HCT116 (cell line): ENCODE measurements around the gene CCND1.

Experiments
- CTCF ChIP-seq, 3 experiments: fragments of 200-600 bp in 1 of 3; sonication (generic) in 1 of 3; IDR thresholded peaks in 2 of 3; conservative IDR thresholded peaks in 1 of 3; 2 replicates each; pipeline ENCODE4 v1.5.1; 2012 to 2017; ENCODE audit warnings: low read depth in 2 of 3, low read length in 2 of 3, antibody characterized with exemption in 1 of 3, borderline replicate concordance in 1 of 3, control low read depth in 1 of 3, mild to moderate bottlenecking in 1 of 3, mixed read lengths in 1 of 3, mixed run types in 1 of 3, moderate library complexity in 1 of 3; ENCODE audit not compliant: insufficient read depth in 1 of 3
- EGR1 ChIP-seq: IDR thresholded peaks from 2 replicates; pipeline ENCODE4 v1.6.1; 2012; ENCODE audit warnings: low read depth
- EZH2 ChIP-seq: fragments of 200-600 bp; sonication (generic); IDR thresholded peaks from 2 replicates; pipeline ENCODE4 v1.6.1; 2017; ENCODE audit warnings: antibody characterized with exemption, mixed run types
- FOSL1 ChIP-seq: IDR thresholded peaks from 2 replicates; pipeline ENCODE4 v1.6.1; 2012; ENCODE audit warnings: low read depth
- MAX ChIP-seq: IDR thresholded peaks from 2 replicates; pipeline ENCODE4 v1.6.1; 2012
- POLR2A ChIP-seq: IDR thresholded peaks from 2 replicates; pipeline ENCODE4 v1.7.0; 2011; ENCODE audit warnings: borderline replicate concordance; ENCODE audit not compliant: insufficient read depth, insufficient read length; ENCODE audit errors: extremely low read depth
- POLR2AphosphoS5 ChIP-seq: IDR thresholded peaks from 2 replicates; pipeline ENCODE4 v1.6.1; 2011; ENCODE audit warnings: mild to moderate bottlenecking, low read depth, low read length, moderate library complexity
- RAD21 ChIP-seq: IDR thresholded peaks from 2 replicates; pipeline ENCODE4 v1.6.1; 2012; ENCODE audit warnings: low read depth, mild to moderate bottlenecking
- SIN3A ChIP-seq: IDR thresholded peaks from 2 replicates; pipeline ENCODE4 v1.6.1; 2012; ENCODE audit warnings: low read depth
- SP1 ChIP-seq: IDR thresholded peaks from 2 replicates; pipeline ENCODE4 v1.6.1; 2012; ENCODE audit warnings: low read depth
- YY1 ChIP-seq: IDR thresholded peaks from 2 replicates; pipeline ENCODE4 v1.6.1; 2011; ENCODE audit warnings: low read length, low read depth, moderate library complexity, mild to moderate bottlenecking; ENCODE audit not compliant: insufficient replicate concordance; ENCODE audit errors: extremely low read depth
- ZNF274 ChIP-seq: fragments of 200-500 bp; sonication (Bioruptor generic); IDR thresholded peaks from 2 replicates; pipeline ENCODE4 v1.6.1; 2014; ENCODE audit warnings: mild to moderate bottlenecking, low read depth, low read length, inconsistent platforms
- TF ChIP-seq, protein P1 (sequence below): IDR thresholded peaks from 2 replicates; pipeline ENCODE4 v1.6.1; 2011; ENCODE audit warnings: mild to moderate bottlenecking, low read length, moderate library complexity; ENCODE audit not compliant: insufficient replicate concordance; ENCODE audit errors: extremely low read depth
- TF ChIP-seq, protein P2 (sequence below): IDR thresholded peaks from 2 replicates; pipeline ENCODE4 v1.6.1; 2012

DNA sequence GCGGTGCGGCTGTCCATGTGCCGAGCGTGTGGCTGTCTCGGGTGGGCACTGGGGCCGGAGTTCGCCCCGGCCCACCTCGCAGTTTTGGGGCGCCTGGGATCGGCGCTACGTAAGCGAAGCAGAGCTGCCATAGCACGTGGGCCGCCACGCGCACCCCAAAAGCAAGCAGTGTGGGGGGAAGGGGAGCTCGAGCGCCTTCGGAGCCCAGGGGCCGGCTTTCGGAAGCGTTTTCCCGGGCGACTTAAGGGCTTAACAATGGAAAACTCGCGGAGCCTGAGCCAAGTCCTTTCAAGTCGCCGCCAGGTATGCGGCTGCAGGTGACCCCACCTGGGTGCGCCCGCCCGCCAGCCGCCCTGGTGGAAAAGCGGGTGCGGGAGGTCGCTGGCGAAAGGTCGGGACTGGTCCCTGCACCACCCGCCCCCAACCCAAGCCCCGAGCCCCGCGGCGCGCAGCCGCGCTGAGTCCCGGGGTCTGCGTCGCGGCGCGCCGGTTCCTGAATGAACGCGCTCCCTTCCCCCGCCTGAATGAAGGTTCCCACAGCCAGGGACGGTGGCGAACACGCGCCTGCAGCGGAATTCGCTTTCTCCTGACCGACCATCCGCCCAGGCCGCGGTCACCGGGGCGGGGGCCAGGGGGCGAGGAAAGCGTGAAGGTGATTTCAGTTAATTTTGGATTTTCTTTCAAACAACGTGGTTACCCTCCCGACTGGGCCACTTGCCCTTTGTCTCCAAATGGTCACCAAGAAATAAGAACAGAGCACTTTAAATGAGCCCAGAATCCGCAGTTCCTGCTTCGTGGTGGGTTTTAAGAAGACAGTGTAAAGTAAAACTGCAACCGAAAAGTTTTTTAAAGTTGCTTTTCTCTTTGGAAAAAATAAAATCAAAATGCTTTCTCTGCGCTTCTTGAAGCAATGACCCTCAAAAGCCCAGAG, 2.8 kb upstream of the CCND1 start:
- no peak for TF ChIP-seq ZNF274
- TF ChIP-seq FOSL1: no peak
- TF ChIP-seq CTCF (IDR thresholded peaks at IDR 0.05 in 2 of 3, conservative IDR thresholded peaks at IDR 0.05 in 1 of 3; ENCODE audit: borderline replicate concordance in 1 of 3, insufficient read depth in 1 of 3, low read depth in 2 of 3, low read length in 2 of 3): no peak
- TF ChIP-seq EGR1: no peak
- TF ChIP-seq POLR2A: peak; percentile 22
- no peak for TF ChIP-seq SP1
- no peak for TF ChIP-seq EZH2
- TF ChIP-seq SIN3A: no peak
- no peak for TF ChIP-seq MAX
- peak; percentile 29; the same call in 1 of the 2 replicates for TF ChIP-seq POLR2AphosphoS5
- no peak for TF ChIP-seq RAD21
- TF ChIP-seq, protein P1, sequence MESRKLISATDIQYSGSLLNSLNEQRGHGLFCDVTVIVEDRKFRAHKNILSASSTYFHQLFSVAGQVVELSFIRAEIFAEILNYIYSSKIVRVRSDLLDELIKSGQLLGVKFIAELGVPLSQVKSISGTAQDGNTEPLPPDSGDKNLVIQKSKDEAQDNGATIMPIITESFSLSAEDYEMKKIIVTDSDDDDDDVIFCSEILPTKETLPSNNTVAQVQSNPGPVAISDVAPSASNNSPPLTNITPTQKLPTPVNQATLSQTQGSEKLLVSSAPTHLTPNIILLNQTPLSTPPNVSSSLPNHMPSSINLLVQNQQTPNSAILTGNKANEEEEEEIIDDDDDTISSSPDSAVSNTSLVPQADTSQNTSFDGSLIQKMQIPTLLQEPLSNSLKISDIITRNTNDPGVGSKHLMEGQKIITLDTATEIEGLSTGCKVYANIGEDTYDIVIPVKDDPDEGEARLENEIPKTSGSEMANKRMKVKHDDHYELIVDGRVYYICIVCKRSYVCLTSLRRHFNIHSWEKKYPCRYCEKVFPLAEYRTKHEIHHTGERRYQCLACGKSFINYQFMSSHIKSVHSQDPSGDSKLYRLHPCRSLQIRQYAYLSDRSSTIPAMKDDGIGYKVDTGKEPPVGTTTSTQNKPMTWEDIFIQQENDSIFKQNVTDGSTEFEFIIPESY: no peak
- TF ChIP-seq, protein P2, sequence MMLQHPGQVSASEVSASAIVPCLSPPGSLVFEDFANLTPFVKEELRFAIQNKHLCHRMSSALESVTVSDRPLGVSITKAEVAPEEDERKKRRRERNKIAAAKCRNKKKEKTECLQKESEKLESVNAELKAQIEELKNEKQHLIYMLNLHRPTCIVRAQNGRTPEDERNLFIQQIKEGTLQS: no peak
- no peak for TF ChIP-seq YY1
